AG10803 (cell line): Measurements from ENCODE around the gene AHSG.

ENCODE experiments used
- DNase-seq: peaks from one replicate; pipeline ENCODE4 v3.0.0; 2010; ENCODE audit warnings: low read depth
- H3K4me3 ChIP-seq: 2 replicates; pipeline ENCODE4 v1.5.1; 2011; ENCODE audit warnings: mild to moderate bottlenecking, low read length, control low read depth
- CTCF ChIP-seq: conservative IDR thresholded peaks from 2 replicates; pipeline ENCODE4 v1.5.1; 2011; ENCODE audit warnings: mild to moderate bottlenecking, low read length, control low read depth, inconsistent platforms

The AHSG gene

GRCh38 chr3:186612065-186612464 lies 795 bp upstream of the AHSG start:
- TF ChIP-seq CTCF: no peak
- no peak for DNase-seq
- no peak overlapping the region for H3K4me3 ChIP-seq

GRCh38 chr3:186613637-186614265 lies 891 bp downstream of the AHSG start:
- H3K4me3 ChIP-seq: no peak overlapping the region
- no peak for TF ChIP-seq CTCF

GRCh38 chr3:186614266-186614596 lies 1.4 kb downstream of the AHSG start:
- no peak overlapping the region for H3K4me3 ChIP-seq
- no peak for DNase-seq
- no peak for TF ChIP-seq CTCF

More at GRCh38 chr3:186613637-186614265, 891 bp downstream of the AHSG start:
- no peak for DNase-seq

GRCh38 chr3:186614597-186615483 lies 2.0 kb downstream of the AHSG start:
- no peak overlapping the region for H3K4me3 ChIP-seq
- peak; percentile 99 for TF ChIP-seq CTCF
- DNase-seq: peak; percentile 63

- TF ChIP-seq CTCF: no peak
- DNase-seq: no peak
- no peak overlapping the region for H3K4me3 ChIP-seq
These were observed 3.4 kb downstream of the AHSG start for GRCh38 chr3:186616299-186616617.

GRCh38 chr3:186617036-186617946 lies 4.4 kb downstream of the AHSG start:
- TF ChIP-seq CTCF: peak; percentile 86
- peak; percentile 98 for DNase-seq
- peak overlapping the region; percentile 35 for H3K4me3 ChIP-seq
